Measurements from ENCODE around the gene ZRANB3.
A peak's percentile ranks its signal among the peaks of the same experiment; 100 is the strongest.
"Not testable (repeated sequence)": the region's sequence is repeated elsewhere in the genome, so short reads cannot be mapped to it uniquely, and the experiment has no call there.

The ZRANB3 gene

GRCh38 chr2:135150725-135151124 lies 380.3 kb downstream of the ZRANB3 start:
- no peak for DNase-seq (ENCODE audit: insufficient read length, low spot score)

GRCh38 chr2:135149251-135149650 lies 381.8 kb downstream of the ZRANB3 start:
- FAIRE-seq: no peak
- DNase-seq (ENCODE audit: insufficient read length, low spot score): no peak

More at GRCh38 chr2:135150725-135151124, 380.3 kb downstream of the ZRANB3 start:
- no peak for FAIRE-seq

- FAIRE-seq (peak; percentile 48), DNase-seq (ENCODE audit: insufficient read length, low spot score) (no peak)
Observed at GRCh38 chr2:135144343-135144742, 386.7 kb downstream of the ZRANB3 start.

- DNase-seq (ENCODE audit: insufficient read length, low spot score): no peak
- no peak for FAIRE-seq
Observed at GRCh38 chr2:135142323-135142722, 388.7 kb downstream of the ZRANB3 start.

- no peak for DNase-seq (ENCODE audit: insufficient read length, low spot score)
- FAIRE-seq: no peak
Observed at GRCh38 chr2:135140606-135141005, 390.4 kb downstream of the ZRANB3 start.

- FAIRE-seq (no peak), DNase-seq (ENCODE audit: insufficient read length, low spot score) (no peak)
Observed at GRCh38 chr2:135132314-135132713, 398.7 kb downstream of the ZRANB3 start.

- FAIRE-seq (no peak), DNase-seq (ENCODE audit: insufficient read length, low spot score) (no peak)
Observed at GRCh38 chr2:135130751-135131150, 400.3 kb downstream of the ZRANB3 start.

GRCh38 chr2:135125940-135126339 lies 405.1 kb downstream of the ZRANB3 start:
- no peak for FAIRE-seq
- DNase-seq (ENCODE audit: insufficient read length, low spot score): no peak

- no peak for FAIRE-seq
- DNase-seq (ENCODE audit: insufficient read length, low spot score): no peak
Observed at GRCh38 chr2:135124924-135125886, 405.8 kb downstream of the ZRANB3 start.

GRCh38 chr2:135121658-135122039 lies 409.4 kb downstream of the ZRANB3 start:
- DNase-seq (ENCODE audit: insufficient read length, low spot score); FAIRE-seq: not testable (repeated sequence)

- DNase-seq (ENCODE audit: insufficient read length, low spot score): no peak
- no peak for FAIRE-seq
Observed at GRCh38 chr2:135121016-135121657, 409.9 kb downstream of the ZRANB3 start.

- DNase-seq (ENCODE audit: insufficient read length, low spot score): no peak
Observed at GRCh38 chr2:135119582-135119981, 411.4 kb downstream of the ZRANB3 start.

GRCh38 chr2:135113322-135113721 lies 417.7 kb downstream of the ZRANB3 start:
- no peak for DNase-seq (ENCODE audit: insufficient read length, low spot score)
- no peak for FAIRE-seq

More at GRCh38 chr2:135119582-135119981, 411.4 kb downstream of the ZRANB3 start:
- no peak for FAIRE-seq

GRCh38 chr2:135105513-135106316 lies 425.3 kb downstream of the ZRANB3 start:
- not testable (repeated sequence) for DNase-seq (ENCODE audit: insufficient read length, low spot score); FAIRE-seq

- FAIRE-seq: no peak
- DNase-seq (ENCODE audit: insufficient read length, low spot score): no peak
Observed at GRCh38 chr2:135103843-135104242, 427.2 kb downstream of the ZRANB3 start.

- FAIRE-seq: peak; percentile 26
- no peak for DNase-seq (ENCODE audit: insufficient read length, low spot score)
Observed at GRCh38 chr2:135099802-135100483, 431.1 kb downstream of the ZRANB3 start.

- no peak for DNase-seq (ENCODE audit: insufficient read length, low spot score)
- no peak for FAIRE-seq
Observed at GRCh38 chr2:135097532-135098231, 433.3 kb downstream of the ZRANB3 start.

- FAIRE-seq (no peak), DNase-seq (ENCODE audit: insufficient read length, low spot score) (no peak)
Observed at GRCh38 chr2:135096665-135097446, 434.2 kb downstream of the ZRANB3 start.

GRCh38 chr2:135095591-135095990 lies 435.4 kb downstream of the ZRANB3 start:
- DNase-seq (ENCODE audit: insufficient read length, low spot score): no peak
- no peak for FAIRE-seq
